Skeletal muscle cell (primary cell): ENCODE data around the gene TNP2.
"Not testable (repeated sequence)": the region's sequence is repeated elsewhere in the genome, so short reads cannot be mapped to it uniquely, and the experiment has no call there.

Experiments
- DNase-seq: peaks from one replicate; pipeline ENCODE4 v3.0.0-alpha.2; 2010; ENCODE audit warnings: low read depth
- H3K4me3 ChIP-seq: 2 replicates; pipeline ENCODE4 v1.5.1; 2011; ENCODE audit warnings: low read depth, mild to moderate bottlenecking, control low read depth, low read length, moderate library complexity

Gene TNP2

DNA sequence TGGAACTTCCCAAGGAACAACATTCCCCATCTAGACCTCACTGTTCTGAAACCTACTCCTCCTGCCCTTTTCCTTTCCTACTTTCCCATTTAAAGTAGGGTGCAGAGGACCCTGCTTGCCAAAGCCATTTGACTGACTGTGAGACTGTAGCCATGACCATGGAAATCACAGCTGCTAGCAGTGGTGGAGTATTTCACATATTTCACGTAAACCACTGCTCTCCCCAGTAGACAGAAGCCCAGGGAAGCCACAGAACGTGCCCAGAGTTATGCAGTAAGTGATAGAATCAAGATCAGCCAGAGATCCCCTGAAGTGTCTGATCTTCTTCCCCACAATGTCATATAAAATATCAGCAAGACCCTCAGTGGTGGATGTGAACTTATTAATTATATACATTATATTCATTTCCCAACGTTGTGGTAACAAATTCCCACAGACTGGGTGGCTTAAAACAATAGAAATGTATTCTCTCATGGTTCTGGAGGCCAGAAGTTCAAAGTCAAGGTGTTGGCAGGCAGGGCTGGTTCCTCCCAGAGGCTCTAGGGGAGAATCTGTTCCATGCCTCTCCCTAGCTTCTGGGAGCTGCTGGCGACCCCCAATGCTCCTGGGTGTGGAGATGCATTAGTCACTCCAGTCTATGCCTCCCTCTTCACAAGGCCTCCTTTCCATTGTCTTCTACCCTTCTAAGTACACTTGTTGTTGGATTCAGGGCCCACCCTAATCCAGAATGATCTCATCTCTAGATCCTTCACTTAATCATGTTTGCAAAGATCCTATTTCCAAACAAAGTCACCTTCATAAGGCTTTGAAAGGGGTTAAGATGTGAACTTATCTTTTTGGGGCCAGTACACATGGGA is 32.7 kb upstream of the TNP2 start:
- DNase-seq: no peak
- H3K4me3 ChIP-seq: no peak overlapping the region

DNA sequence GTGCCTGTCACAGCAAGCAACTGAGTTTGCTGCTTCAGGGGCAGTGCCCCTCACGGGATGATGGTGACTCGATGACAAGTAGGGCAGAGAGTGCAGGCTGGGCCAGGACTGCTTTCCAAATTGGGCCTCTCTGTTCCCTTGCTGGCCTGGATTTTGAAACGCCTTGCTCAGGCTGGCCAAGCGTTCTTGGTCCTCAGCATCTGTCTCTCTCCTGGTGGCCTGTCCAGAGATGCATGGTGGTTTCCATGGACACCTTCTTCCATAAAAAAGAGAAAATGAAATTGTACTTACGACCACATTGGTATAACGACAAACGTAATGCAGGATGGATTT is 31.4 kb upstream of the TNP2 start:
- H3K4me3 ChIP-seq: no peak overlapping the region
- no peak for DNase-seq

DNA sequence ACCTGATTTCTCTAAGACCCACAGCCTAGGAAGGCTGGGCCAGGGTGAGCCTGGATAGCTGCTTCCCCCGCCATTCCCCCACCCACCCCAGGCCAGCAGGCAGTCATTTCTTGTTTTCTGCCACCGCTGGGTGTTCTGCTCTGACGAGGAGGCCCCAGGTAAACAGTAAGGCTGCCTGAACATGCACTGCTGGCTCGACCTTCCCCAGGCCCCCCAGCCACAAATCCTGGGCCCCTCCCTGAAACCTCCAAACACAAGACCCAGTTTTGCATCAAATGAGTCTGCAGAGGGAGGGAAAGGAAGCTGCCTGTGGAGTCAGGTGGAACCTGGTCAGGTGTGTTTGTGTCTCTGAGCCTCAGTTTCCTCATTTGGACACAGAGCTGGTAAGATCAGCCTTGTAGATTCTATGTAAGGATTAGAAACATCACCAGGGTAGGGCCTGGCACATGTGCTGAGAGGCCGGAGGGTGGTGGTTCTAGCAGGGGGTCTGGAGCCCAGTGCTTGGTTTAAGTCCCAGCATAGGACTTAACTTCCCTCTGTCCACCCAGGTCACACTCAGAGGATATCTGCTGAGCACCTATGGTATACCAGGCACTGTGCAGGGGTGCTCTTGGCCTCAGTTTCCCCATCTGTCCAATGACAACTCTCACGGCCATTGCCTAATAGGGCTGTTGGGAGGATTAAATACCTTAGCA is 30.9 kb upstream of the TNP2 start:
- no peak overlapping the region for H3K4me3 ChIP-seq
- no peak for DNase-seq

DNA sequence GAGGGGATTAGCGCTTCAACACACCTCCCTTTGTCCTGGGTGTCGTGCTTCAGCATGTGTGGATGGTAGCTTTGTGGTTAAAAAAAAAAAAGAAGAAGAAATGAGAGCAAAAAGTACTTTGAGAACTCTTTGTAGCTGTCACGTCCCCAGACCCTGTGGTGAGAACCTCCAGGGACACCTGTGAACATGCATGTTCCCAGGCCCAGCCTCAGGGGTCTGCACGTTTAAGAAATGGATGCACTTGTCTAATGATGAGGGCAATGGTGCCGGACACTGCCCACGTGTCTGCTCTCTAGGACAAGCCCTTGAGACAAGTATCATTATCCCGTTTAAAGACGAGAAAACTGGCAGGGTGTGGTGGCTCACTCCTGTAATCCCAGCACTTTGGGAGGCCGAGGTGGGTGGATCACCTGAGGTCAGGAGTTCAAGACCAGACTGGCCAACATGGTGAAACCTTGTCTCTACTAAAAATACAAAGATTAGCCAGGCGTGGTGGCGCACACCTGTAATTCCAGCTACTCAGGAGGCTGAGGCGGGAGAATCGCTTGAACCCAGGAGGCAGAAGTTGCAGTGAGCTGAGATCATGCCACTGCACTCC is 29.9 kb upstream of the TNP2 start:
- DNase-seq, H3K4me3 ChIP-seq: not testable (repeated sequence)

DNA sequence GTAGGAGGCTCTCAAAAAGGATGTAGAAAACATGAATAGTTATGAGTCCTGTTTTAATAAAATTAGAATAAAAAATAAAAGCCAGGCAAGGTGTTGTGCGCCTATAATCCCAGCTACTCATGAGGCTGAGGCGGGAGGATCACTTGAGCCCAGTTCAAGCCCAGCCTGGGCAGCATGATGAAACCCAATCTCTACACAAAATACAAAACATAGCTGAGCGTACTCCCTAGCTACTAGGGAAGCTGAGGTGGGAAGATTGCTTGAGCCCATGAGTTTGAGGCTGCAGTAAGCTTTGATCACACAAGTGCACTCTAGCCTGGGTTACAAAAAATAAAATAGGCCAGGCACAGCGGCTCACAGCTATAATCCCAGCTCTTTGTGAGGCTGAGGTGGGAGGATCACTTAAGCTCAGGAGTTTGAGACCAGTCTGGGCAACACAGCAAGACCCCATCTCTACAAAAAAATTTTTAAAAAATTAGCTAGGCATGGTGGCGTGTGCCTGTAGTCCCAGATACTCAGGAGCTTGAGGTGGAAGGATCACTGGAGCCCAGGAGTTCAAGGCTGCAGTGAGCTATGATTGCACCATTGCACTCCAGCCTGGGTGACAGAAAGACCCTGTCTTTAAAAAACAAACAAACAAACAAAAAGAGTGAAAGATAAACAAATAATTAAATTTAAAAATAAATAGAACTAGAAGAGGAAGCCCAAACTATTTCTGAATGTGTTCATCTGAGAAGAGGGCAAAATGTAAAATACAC is 29.2 kb upstream of the TNP2 start:
- no peak for DNase-seq
- H3K4me3 ChIP-seq: no peak overlapping the region

DNA sequence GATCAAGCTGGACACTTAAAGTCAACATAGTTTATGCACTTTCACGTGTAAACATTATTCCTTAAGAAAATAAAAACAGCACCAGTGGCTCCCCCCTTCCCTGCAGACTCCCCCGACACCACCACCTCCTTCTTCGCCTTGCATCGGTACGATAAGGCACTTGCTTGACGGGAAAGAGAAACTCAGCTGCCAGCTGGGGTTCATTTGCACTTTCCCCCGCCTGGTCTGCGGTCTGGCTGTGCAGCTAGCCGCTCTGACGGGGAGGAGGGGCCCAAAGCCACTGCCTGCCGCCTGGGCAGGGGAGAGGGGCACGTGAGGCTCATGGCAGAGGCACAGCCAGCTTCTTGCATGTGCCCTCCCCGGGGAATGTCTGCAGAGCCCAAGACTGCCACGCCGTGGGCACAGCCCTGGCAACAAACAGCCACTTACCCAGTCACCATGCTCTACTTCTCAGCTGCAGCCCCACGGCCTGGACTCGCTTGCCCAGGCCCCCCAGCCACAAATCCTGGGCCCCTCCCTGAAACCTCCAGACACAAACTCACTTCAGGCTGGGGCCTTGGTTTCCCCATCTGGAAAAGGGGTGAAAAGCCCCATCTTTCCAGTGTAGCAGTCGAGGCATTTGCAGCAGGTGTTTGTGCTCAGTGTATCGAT is 28.5 kb upstream of the TNP2 start:
- DNase-seq: no peak
- no peak overlapping the region for H3K4me3 ChIP-seq

DNA sequence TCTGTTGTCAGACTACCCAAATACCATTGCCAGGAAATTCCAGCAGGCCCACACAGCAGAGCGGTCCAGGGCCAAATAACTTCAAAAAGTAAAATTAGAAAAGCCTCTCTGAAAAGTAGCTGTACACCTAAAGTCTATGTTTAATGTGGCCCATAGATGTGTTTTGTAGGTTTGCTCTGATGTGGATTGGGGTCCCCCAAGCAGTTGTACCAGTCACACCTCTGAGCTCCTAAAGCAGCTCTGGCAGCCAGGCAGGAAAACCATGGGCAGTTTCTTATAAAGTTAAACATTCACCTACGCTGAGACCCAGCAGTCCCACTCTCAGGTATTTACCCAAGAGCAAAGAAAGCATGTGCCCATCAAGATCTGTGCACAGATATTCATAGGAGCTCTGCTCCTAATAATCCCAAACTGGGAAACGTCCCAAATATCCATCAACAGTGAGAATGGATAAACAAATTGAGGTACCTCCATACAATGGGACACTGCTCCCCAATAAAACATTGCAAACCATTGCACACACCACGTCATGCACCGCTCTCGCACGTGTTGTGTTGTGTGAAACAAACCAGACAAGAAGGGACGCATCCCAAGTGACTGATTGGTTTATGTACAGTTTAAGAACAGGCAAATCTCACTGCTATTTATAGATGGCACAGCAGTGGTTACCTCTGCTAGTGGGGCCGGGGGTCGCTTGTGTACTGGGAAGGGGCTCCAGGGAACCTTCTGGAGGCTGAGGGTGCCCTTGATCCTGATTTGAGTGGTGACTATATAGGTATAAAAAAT is 27.8 kb upstream of the TNP2 start:
- H3K4me3 ChIP-seq: no peak overlapping the region

DNA sequence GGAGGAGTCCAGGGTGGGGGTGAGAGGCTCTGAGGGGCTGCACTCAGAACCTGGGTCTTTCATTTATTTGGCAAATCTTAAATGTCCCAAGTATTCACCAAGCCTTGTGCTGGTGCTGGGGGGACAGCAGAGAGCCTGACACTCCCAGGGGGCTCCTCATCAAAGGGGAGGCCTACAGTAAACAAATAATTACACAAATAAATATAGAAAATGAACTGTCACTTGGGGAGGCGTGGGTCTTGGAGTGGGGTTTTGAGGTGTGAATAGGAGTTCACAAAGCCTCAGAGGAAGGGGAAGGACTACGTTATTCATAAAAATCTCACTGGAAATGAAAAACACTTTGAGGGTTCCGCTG is 27.2 kb upstream of the TNP2 start:
- H3K4me3 ChIP-seq: no peak overlapping the region
- no peak for DNase-seq

More for the DNA sequence above, 27.8 kb upstream of the TNP2 start:
- DNase-seq: no peak

DNA sequence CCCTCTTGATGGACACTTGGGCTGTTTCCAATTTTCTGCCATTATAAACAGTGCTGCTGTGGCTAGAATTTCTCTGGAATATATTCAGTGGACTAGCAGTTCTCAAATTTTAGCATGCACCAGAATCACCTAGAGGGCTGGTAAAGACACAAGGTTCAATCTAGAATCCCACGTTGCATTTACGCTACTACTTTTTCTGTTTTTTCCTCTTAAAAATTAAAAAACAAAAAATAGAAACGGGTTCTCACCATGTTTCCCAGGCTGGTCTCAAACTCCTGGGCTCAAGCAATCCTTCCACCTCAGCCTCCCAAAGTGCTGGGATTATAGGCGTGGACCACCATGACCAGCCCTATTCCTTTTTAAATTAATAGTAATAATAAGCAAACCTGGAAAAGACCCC is 26.5 kb upstream of the TNP2 start:
- DNase-seq: no peak
- H3K4me3 ChIP-seq: no peak overlapping the region

DNA sequence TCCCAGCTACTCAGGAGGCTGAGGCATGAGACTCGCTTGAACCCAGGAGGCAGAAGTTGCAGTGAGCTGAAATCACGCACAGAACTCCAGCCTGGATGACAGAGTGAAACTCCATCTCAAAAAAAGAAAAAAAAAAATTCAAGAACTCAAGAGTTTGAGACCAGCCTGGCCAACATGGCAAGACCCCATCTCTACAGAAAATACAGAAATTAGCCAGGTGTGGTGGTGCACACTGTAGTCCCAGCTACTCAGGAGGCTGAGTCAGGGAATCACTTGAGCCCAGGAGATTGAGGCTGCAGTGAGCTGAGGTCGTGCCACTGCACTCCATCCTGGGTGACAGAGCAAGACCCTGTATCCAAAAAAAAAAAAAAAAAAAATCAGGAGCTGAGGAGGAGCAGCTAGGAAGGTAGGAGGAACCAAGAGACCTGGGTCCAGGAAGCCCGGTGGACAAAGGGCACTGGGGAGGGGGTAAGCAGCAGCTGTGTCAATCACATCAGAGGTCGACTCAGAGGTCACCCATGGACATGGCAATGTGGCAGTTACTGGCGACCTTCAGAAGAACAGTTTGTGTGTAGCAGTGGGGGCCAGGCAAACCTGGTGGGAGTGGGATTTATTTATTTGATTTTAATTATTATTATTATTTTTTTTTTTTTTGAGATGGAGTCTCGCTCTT is 23.1 kb upstream of the TNP2 start:
- no peak for DNase-seq
- no peak overlapping the region for H3K4me3 ChIP-seq

DNA sequence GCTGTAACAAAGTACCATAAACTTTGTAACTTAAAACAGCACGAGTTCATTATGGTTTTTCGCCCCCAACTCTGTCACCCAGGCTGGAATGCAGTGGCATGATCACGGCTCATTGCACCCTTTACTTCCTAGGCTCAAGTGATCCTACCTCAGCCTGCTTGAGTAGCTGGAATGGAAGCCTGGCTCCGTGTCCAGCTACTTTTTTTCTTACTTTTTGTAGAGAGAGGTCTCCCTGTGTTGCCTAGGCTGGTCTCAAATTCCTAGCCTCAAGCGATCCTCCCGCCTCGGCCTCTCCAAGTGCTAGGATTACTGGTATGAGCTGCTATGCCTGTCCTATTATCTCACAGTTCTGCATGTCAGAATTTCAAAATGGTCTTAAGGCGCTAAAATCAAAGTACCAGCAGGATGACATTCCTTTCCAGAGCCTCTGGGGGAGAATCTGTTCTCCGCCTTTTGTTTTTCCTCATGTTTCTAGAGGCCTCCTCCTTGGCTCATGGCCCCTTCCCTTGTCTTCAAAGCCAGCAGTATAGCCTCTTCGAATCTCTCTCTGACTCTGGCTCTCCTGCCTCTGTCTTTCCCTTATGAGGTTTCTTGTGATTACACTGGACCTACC is 22.1 kb upstream of the TNP2 start:
- no peak overlapping the region for H3K4me3 ChIP-seq
- DNase-seq: no peak

DNA sequence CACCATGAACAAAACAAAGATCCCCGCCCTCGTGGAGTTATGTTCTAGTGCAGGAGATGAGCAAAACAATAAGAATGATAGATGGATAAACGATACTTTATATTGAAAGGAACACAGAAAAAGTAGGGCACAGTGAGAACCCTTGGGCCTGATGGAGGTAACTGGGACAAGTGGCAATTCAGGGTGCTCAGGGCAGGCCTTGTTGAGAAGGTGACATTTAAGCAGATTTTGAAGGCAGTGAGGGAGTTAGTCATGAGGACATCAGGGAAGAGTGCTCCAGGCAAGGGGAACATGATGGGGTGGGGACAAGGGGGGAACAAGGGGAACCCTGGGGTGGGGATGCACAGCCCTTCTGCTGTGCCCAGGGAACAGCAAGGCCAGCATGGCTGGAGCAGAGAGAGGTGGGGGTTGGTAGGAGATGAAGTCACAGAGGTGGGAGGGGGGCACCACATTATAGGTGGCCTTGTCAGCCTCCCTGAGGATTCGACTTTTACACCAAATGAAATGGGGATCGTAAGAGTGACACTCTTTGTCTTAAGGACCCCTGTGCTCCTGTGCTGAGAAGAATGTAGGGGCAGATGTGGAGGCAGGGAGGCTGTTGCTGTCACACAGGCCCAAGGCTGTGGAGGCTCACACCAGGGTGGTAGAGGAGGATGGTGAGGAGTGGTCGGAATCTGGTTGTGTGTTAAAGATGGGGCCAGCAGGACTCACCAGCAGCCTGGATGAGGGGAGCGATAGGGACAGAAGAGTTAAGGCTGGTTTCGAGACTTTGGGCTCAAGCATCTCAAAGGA is 21.2 kb upstream of the TNP2 start:
- DNase-seq: no peak
- no peak overlapping the region for H3K4me3 ChIP-seq

DNA sequence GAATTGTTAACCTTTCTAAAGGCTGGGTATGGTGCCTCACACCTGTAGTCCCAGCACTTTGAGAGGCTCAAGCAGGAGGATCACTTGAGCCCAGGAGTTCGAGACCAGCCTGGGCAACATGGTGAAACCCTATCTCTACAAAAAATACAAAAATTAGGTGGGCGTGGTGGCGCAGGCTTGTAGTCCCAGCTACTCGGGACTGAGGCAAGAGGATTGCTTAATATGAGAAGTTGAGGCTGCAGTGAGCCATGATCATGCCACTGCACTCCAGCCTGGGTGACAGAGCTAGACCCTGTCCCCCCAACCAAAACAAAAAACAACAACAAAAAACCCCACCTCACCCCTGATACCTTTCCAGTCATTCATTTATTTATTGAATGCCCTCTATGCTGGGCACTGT is 20.6 kb upstream of the TNP2 start:
- DNase-seq, H3K4me3 ChIP-seq: not testable (repeated sequence)

DNA sequence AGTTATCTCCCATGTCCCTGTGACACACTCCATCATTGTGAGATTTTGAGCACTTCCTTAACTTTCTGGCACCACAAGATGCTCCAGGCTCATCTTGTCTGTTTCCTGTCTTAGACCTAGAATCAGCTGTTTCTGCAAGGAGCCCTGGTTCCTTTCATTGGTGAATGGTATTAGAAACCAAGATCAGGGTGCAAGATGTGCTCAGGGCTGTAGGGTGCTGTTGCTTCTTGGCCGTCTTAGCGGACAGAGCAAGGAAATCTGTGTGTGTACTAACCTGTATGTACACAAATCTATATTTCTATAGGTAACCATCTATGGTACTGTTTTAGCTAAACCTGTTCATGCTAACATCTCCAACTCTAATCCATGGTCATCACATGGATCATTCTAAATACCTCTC is 20.1 kb upstream of the TNP2 start:
- H3K4me3 ChIP-seq: no peak overlapping the region
- no peak for DNase-seq

DNA sequence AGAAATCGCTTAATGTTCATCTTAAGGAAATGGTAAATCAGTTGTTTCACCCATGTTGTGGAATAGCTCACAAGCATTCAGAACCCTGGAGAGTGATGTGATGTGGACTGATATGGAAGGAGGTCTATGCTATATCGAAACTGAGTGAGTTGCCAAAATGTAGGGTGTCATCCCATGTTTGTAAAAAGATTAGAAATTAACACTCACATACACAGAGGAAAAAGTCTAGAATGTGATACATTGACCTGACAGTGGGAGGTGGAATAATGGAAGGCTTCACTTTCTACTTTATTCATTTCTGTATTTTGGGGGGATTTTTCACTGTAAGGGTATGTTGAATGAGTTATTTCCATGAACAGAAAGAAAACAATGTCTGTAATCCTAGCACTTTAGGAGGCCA is 16.7 kb upstream of the TNP2 start:
- no peak for DNase-seq
- H3K4me3 ChIP-seq: no peak overlapping the region

DNA sequence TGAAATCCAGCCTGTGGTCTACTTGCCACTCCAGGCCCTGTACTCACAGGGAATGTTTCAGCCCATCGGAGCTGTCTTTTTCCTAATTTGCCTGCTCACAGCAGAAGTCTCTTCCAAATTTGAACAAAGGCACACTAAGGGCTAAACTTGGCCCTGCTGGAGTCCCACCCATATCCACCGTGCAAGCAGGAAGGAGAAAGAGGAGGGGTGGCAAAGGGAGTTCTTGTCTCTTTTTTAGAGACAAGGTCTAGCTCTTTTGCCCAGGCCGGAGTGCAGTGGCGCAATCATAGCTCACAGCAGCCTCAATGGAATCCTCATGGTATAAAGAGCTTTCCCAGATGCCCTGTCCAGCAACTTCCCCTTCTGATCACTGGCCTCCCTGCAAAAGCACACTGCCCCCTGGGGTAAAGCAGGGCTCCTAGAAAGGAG is 14.7 kb upstream of the TNP2 start:
- H3K4me3 ChIP-seq: no peak overlapping the region
- DNase-seq: no peak
